ENCODE data around the gene PTPRE.

The PTPRE gene

GRCh38 chr10:128044186-128044585 is 137.3 kb downstream of the PTPRE start (continued):
- TF ChIP-seq ZNF580 (tag by site-specific recombination; IDR thresholded peaks at IDR 0.05) (no peak), PRDM6 (tag by site-specific recombination; IDR thresholded peaks at IDR 0.05) (no peak), ZNF155 (tag by site-specific recombination; IDR thresholded peaks at IDR 0.05) (no peak), ELK4 (IDR thresholded peaks at IDR 0.05; ENCODE audit: borderline replicate concordance, low read depth, low read length) (no peak), ZNF610 (tag by site-specific recombination; IDR thresholded peaks at IDR 0.05; ENCODE audit: borderline replicate concordance) (no peak)

GRCh38 chr10:128044961-128045832 is 138.3 kb downstream of the PTPRE start:
- Histone ChIP-seq H3K36me3 (ENCODE audit: control insufficient read depth in 2 of 2, insufficient read depth in 1 of 2, low read length in 2 of 2) (peaks cover 0 to 7% of the 10 kb centered on the region in 2 experiments; a peak in 1 of 3 replicates), H3K4me3 (ENCODE audit: low read depth, low read length) (no peak overlapping the region), H3K4me1 (ENCODE audit: control insufficient read depth, insufficient read depth, low read length) (peaks cover 3% of the 10 kb centered on the region), H3K9me3 (ENCODE audit: control insufficient read depth, insufficient read depth, low read depth, low read length) (no peaks in the 10 kb centered on the region), H3K27ac (ENCODE audit: extremely low read depth, low read depth, low read length) (no peak overlapping the region)
- CTCF ChIA-PET = interaction anchor here (1.2 to 4.9 kb wide), 2 partner anchors 10 to 18 kb away, joined by 5 to 35 read pairs; no protein-coding TSS in a partner anchor
- no peak for TF ChIP-seq MZF1 (tag by site-specific recombination; IDR thresholded peaks at IDR 0.05; ENCODE audit: borderline replicate concordance)
- no peak for TF ChIP-seq ZNF747 (tag by site-specific recombination; IDR thresholded peaks at IDR 0.05)
- no peak for TF ChIP-seq ZNF518A (tag by site-specific recombination; conservative IDR thresholded peaks at IDR 0.05; ENCODE audit: low read depth)
- no peak for TF ChIP-seq GLIS2 (tag by site-specific recombination; IDR thresholded peaks at IDR 0.05)
- no peak for TF ChIP-seq YY1 (tag by site-specific recombination; IDR thresholded peaks at IDR 0.05)
- no peak for TF ChIP-seq ZNF214 (tag by site-specific recombination; IDR thresholded peaks at IDR 0.05; ENCODE audit: borderline replicate concordance)
- no peak for TF ChIP-seq OSR2 (tag by site-specific recombination; IDR thresholded peaks at IDR 0.05)
- TF ChIP-seq ZNF24 (tag by site-specific recombination; IDR thresholded peaks at IDR 0.05) = no peak
- no peak for TF ChIP-seq KLF7 (tag by site-specific recombination; IDR thresholded peaks at IDR 0.05; ENCODE audit: borderline replicate concordance)
- no peak for TF ChIP-seq ZNF121 (tag by site-specific recombination; IDR thresholded peaks at IDR 0.05)
- no peak for TF ChIP-seq ZNF354C (tag by site-specific recombination; IDR thresholded peaks at IDR 0.05; ENCODE audit: borderline replicate concordance, low read depth)
- TF ChIP-seq ZSCAN4 (tag by site-specific recombination; IDR thresholded peaks at IDR 0.05) = no peak
- no peak for TF ChIP-seq ZNF529 (tag by site-specific recombination; IDR thresholded peaks at IDR 0.05; ENCODE audit: insufficient replicate concordance)
- no peak for TF ChIP-seq ZSCAN18 (tag by site-specific recombination; IDR thresholded peaks at IDR 0.05)
- no peak for TF ChIP-seq ZFP41 (tag by site-specific recombination; IDR thresholded peaks at IDR 0.05; ENCODE audit: borderline replicate concordance)
- no peak for TF ChIP-seq HOXD13 (CRISPR knock-in tag; IDR thresholded peaks at IDR 0.05; ENCODE audit: borderline replicate concordance)
- TF ChIP-seq ZNF704 (tag by site-specific recombination; IDR thresholded peaks at IDR 0.05) = no peak
- TF ChIP-seq ZNF223 (tag by site-specific recombination; IDR thresholded peaks at IDR 0.05) = no peak
- POLR2A ChIA-PET = no interaction called here
